Measurements from ENCODE around the gene SMAD3.
A peak's percentile ranks its signal among the peaks of the same experiment; 100 is the strongest.

SMAD3 gene

DNA sequence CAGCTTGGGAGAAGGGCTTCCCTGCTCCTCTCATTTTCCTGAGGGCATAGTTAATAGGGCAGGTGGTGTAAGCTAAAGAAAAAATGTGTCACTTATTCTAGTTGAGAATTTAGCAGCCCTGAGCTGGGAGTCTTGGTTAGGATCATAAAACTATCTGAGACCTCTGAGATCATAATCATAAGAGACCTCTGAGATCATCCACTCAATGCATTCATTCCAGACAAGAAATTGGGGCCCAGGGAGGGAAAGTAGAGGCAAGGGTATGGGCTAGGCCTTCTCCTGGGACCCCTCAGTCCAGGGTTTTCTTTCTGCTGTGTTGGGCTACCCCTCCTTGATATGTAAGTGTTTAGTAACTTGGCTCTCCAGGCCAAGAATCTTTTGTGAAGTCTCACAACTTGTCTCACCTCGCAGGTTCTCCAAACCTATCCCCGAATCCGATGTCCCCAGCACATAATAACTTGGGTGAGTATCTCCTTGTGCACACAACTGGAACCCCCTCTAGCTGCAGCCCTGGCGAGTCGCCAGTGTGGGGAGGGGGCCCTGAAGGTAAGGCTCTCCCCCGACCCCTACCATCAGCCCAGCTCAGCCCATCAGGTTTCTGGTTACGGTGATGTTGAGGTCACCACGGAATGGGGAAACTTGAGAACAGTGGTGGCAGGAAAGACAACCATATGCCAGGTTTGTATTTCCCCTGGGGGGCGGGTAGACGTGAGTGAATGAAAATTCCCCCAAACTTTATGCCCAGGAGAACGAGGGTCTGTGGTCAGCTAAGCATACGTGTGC, 104.9 kb downstream of the SMAD3 start:
- DNase-seq: no peak

DNA sequence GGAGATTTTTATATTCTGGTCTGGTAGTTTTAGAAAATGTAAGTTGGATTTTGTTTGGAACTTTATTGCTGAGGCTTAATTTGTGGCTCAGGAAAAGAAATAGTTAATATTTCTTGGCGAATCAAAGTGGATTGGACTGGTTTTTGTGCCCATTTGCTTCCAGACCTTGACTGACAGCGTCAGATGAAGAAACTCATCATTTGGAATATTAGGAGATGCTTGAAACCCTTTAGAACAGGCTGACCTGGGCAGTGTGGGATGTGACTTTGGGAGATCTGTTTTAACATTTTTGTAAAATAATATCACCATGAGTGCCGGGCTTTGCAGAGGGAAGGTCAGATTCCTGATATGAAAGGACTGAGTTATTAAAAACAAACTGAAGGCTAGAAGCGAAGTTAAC, 106.1 kb downstream of the SMAD3 start:
- no peak for DNase-seq

DNA sequence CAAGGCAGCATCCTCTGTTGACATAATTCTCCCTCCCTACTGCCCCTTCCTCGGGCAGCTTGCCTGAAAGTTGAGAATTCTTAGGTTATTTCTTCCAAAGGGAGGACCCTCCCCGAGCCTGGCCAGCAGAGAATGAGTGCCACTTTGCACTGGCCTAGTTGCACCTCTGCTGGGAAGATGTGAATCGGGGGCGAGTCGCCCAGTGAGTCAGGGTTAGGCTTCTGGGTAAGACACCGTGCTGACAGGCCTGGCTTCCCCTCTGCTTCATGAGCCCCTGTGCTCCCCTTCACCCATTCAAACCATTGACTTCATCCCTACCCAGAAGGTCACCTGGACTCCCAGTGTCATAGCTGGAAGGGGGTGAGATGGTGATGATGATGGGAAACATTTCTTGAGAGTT, 106.8 kb downstream of the SMAD3 start:
- DNase-seq: no peak

DNA sequence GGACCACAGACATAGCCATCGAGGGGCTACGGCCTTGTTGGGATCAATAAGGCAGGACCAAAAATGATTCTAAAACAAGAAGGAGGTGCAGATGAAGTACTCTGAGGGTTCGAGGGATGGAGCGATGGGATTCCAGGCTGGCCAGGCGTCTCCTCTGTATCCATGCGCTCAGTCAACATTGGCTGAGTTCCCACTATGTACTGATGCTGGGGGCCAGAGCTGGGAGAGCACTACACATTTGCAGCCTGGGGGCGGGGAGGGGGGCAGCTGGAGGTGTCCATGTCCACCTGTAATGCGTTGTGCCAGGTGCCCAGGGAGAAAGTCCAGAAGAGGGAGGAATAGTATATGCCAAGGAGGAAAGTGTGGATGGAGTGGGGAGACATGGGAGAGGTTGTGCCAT, 107.6 kb downstream of the SMAD3 start:
- DNase-seq: no peak

DNA sequence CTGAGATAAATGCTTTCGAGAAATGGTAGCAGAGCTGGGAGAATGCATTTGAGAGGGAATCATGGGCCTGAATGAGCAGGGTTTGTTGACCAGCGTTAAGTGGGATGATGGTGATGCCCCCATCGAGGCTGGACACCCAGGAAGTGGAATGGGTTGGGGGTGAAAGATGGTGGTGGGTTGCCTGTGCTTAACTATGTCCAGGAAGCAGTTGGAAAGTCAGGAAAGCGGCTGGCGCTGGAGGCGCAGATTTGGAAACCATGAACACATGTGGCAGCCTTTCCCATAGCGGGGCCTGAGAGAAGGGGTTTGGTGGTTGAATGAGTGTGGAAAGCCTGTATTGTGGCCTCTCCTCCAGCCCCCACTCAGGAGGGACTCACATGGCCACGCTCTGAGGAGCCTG, 108.4 kb downstream of the SMAD3 start:
- no peak for DNase-seq

DNA sequence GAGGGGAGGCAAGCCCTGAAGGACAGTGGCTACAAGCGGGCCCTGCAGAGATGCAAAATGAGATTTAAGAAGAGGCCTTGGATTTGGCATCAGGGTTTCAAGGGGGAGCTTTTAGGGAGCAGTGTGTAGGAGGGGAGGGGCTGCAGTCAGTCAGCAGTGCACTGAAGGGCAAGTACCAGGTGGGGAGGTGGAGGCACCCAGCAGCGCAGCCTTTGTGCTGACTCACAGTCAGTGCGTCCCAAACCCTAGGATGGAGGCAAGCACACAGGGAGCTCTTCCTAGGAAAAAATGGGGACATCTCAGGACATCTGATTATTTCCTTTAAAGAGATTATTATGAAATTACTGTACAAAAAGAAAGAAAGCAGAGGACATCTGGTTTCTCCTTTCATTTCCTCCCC, 109.0 kb downstream of the SMAD3 start:
- DNase-seq: no peak

DNA sequence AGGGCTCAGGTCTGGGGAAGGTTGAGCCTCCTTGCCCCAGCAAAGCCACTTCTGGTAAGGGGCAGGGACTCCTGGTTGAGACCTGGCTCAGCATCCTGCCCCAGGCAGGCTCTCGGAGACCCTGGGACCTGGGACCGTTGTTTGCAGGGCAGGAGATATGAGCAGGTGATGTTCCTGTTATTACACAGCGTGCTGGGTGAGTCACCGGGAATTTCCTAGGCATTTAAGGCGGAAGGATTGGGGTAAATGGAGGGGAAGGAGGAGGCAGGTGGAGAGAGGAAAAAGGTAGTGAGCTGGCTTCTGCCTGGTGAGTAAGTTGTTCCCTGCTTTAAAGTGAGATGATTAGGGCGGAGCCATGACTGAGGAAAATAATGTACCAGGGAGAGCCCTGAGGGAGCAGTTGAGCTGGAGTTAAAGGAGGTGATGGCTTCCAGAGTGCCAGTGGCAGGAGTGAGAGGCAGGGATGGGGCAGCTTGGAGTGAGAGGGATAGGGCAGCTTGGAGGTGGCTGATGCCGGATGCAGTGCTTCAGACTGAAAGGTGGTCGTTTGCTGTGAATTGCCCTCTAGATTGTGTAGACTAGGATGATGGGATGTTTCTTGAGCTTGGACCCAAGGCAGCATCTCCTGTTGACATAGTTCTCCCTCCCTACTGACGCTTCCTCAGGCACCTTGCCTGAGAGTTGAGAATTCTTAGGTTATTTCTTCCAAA, 109.6 kb downstream of the SMAD3 start:
- DNase-seq: peak; percentile 44

DNA sequence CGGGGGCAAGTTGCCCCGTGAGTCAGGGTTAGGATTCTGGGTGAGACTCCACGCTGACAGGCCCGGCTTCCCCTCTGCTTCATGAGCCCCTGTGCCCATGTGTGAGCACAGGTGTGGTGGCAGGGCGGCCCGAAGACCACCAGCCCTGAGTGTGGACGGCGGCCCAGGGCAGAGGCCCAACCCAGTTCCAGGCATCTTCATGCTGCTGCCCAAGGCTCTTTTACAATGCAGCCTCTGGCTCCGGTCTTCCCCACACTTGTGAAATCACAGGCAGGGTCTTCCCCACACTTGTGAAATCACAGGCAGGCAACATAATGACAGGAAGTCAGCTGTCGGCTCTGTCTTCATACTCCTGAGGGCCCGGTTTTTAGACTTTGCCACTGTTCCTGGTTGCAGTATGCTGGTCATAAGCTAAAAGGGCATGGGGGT, 110.3 kb downstream of the SMAD3 start:
- DNase-seq: peak; percentile 50

DNA sequence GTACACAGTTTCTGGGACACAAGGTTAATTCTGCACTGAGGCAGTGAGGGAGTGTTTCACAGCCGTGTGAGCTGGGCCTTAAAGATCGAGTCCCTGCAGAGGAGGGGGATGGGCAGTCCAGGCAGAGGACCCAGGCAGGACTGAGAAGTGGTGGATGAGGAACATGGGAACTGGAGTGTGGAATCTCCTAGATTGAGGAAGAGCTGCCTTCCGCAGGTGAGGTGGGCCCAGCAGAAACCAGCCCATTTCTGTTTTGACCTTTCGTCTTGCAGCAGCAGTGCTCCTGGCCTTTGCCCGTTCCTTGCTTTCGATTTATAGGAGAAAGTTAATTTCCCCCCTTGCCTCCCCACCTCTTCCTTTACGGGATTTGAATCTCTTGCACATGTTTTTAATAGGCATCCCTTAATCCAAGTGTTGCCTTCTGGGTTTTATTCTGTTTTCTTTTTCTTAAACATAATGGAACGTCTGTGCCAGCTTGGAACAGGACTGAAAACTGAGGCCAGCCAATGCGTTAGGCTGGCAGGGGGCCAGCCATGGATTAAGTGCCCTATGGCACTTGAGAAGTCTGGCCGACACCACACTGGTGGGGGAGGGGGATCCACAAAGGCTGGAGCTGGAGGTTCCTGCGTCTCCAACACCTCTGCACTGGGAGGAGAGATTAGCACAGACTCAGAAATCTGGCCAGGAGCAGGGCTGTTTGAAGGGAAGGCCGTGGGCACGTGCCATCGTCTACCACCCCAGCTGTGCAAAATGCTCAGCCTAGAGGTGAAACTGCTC, 111.0 kb downstream of the SMAD3 start:
- DNase-seq: no peak

DNA sequence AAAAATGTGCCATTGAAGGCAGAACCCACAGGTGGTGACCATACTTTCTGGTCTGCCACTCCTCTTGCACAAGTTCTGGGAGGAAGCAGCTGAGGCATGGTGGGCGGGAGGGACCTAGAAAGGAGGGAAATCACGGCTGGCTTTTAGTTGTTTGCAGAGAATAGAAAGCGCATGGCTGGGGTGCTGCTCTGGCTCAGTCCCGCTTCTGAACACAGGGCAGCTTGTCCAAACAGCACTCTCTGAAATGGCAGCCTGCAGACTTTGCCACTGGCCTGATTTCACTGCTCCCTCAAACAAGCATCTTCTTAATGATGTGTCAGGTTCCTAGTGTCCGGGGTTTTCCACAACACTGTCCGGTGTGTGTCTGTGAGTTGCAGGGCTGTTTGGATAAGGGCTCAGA, 112.3 kb downstream of the SMAD3 start:
- DNase-seq: no peak

DNA sequence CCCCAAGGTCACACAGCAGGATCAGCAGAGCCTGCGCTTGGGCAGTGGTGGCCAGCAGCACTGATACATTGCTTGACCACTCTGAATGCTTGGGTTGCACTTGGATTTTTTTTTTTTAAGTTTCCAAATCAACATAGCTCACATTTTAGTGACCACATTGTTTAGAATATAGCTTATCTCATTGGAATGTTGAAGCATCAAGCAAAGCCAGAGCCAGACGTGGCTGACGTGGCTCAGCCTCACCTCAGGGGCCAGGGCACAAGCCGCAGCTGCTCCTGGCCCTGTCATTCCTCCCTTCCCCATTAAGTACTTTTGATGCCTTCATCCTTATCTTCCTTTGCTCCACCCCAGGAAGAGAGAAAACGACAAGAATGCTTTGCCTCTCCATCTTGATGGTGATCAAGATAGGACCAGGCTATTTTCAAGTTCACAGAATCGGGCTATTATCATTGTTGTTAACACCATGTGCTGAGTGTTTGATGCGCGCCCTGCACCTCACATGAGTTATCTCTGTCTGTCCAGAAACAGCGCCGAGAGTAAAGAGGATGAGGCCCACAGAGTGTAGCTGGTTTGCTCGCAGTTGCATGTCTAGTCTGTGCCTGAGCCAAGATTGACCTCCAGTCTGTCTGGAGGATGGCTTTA, 113.3 kb downstream of the SMAD3 start:
- no peak for DNase-seq

DNA sequence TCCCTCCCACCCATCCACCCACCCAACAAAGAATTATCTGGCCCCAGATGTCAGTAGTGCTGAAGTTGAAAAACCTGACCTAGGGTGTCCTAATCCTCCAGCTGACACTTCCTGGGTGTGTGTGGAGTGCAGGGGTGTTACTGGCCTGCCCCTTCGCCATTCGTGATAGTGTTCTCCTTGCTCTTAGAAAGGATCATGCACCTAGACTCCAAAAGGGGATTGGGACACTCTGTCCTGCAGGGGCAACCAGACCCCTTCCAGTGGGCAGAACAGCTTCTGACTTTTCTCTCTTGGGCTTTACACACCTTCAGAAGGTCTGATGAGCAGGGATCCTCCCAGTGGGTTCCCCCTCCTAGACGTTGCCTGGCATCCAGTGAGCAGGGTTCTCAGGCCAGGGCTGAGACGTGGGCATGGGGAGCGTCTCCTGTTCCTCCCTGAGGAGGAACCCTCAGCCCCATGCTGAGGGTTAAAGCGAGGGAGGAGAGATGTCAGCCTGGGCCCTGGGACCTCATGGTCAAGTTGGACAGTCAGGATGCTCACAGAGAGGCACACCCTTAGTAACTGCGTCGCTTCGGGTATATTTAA, 114.1 kb downstream of the SMAD3 start:
- DNase-seq: no peak

DNA sequence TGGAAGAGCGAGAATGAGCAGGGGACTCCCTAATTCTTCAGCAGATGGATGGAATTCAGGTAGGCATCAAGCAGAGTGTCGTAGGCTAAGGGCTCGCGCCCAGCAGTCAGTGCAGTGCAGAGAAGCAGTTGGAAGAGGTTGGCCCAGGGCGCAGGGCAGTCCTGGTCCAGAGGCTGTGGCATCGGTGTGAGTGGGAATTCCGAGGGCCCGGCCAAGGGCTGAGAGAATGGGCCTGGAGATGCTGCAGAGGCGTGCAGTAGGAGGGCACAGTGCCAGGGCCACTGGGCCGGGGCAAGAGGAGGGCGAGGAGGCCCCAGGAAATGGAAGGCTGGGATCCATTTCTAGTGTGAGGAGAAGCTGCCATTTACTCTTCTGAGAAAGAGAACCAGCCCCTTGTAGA, 114.6 kb downstream of the SMAD3 start:
- DNase-seq: no peak

DNA sequence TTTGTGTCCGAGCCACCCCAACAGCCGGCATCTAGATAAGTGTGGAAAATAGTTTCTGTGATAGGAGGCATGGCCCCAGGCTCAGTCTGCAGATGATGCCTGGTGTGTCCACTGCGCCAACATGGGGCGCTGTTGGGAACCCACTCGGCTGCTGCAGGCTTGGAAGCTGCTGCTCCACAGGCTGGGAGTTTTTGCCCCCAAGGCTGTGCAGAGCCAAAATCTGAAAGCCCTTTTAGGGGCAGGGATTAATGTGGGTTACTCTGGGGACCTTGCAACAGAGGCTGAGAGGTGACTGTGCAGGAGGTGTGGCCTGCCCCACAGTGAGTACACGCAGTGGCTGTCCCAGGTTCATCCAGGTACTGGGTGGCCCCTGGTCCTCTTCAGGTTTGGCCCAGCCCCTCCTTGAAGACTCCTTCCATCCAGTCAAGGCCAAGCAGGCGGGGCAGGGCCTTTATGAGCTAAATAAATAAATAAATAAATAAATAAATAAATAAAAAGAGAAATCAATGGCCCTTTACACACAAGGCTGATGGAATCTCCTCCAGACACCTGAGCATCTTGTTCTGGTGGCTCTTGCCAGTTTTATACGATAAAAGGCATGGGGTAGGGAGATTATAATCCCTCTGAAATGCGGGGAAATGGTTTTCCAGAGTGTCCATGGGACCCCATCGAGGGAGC, 115.3 kb downstream of the SMAD3 start:
- no peak for DNase-seq

DNA sequence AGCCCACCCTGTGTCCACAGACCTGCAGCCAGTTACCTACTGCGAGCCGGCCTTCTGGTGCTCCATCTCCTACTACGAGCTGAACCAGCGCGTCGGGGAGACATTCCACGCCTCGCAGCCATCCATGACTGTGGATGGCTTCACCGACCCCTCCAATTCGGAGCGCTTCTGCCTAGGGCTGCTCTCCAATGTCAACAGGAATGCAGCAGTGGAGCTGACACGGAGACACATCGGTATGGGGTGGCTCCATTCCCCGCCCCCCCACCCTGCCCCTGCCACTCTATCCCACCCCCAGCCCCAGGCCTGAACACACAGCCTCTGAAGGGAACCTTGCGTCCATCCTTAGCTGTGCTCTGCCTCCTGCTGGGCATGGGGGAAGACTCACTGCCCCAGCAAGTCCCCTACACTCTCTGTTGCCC, 115.8 kb downstream of the SMAD3 start:
- DNase-seq: no peak

DNA sequence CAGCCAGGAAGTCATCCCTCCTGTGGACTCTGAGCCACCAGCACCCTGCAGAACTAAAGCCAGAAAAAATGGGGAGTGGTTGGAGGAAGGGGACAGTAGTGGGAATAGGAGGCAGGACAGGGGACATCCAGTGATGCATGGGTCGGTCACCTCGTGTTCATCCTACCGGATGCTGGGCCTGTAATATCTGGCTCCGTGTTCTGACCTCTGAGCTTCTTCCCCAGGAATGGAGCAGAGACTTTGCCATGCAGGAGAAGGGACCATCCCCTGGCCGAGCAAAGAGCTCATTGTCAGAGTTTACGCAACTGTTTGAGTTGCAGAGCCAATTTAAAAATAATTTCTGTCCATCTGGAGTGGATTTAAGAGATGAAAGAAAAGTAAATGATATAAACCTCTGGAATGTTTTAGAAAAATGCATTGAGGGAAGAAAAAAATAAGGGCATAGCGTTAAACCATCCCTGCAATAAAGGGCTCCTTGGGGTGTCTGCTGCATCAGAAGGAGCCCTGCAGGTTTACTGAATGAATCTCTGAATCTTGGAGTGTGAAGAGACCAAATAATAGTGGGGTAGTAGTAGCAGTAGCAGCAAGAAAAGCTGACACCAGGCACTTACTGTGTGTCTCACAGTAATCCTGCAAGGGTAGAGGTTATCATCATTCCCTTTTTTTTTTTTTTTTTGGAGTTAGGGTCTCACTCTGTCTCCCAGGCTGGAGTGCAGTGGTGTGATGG, 118.2 kb downstream of the SMAD3 start:
- DNase-seq: no peak

DNA sequence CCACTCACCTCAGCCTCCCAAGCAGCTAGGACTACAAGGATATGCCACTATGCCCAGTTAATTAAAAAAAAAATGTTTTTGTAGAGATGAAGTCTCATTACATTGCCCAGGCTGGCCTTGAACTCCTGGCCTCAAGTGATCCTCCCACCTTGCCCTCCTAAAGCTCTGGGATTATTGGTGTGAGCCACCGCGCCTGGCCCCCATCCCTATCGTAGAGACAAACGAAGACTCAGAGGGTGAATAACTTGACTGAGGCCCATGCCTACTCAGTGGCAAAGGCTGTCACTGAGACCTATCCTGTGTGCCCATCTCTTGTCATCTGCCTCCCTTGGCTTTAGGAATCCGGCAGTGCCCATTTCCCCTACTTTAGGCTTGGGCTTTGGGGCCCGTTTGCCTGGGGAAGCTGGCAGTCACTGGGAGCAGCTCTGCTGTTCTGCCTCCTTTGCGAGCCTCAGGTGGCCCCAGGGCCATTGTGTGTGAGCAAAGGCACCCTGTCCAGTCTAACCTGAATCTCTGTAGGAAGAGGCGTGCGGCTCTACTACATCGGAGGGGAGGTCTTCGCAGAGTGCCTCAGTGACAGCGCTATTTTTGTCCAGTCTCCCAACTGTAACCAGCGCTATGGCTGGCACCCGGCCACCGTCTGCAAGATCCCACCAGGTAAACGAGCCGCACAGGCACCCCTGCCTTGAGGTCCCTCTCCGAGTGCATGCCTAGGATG, 119.0 kb downstream of the SMAD3 start:
- DNase-seq: no peak

DNA sequence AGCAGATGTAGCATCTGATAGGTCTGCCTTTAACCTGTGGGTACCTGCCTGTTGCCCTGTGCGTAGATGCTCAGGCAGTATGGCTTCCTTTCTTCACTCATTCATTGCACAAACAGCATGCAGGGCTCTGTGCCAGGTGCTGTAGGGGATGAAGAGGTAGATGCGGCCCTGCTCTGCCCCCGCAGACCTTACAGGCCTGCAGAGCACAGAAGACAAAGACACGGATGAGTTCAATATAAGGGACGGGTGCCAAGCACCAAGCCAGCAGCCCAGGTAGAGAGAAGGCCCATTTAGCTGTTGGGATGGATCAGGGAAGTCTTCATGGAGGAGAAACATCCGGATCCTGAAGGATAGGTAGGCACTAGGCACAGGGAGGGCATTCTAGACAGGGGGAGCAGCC, 119.6 kb downstream of the SMAD3 start:
- no peak for DNase-seq

DNA sequence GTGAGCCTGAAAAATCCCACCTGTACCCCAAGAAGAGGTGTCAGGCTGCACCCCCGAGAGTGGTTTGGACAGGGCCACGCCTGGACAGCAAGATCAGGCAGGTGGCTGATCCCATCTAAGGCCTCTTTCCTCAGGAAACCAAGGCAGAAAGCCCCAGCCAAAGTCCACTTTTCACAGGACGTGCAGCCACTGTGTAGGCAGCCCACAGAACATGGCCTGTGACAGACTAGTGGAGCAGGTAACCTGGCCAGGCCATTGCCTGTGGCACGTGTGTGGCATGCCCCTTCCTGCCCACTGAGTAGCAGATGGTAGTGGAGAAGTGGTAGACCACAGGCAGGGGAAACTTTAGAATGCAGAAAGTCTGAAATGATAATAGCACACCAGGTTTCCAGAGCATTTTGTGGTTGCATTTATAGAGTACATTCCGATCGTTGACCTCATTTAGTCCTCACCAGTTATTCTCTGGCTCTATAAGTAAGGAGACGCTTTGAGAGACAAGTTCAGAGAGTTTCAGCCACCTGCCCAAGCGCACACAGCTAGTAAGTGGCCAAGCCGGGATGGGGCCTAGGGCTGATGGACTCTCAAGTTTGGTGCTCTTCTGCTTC, 120.3 kb downstream of the SMAD3 start:
- peak; percentile 32 for DNase-seq

DNA sequence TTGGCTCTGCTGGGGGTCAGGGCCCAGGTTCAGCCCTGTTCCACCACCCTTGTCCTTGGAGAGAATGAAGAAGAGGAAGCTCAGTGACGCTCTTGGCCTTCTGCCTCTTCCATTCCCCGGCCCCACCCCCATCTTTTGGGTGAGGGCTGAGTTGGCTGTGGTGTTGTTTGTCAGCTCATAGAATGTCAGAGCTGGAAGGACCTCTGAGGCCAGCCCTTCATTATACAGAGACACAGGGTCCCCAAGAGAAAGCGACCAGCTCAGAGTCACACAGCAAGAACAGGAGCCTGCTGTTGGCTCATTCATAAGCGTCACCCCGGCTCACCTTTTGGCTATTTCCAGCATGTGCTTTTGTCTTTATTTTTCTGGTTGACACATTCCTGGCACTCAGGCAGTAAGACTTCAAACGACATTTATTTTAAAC, 120.8 kb downstream of the SMAD3 start:
- DNase-seq: no peak

Data from activated CD4-positive, alpha-beta T cell treated with anti-CD3 and anti-CD28 coated beads, Interleukin-2, amount 50 U/mL, for 16 hours (primary cell).